Tibial nerve (tissue), 4 donors: ENCODE measurements around the gene NET1.

ENCODE experiments used
- CTCF ChIP-seq, 5 experiments: fragments of 200-600 bp in 3 of 5; fragments of 450-650 bp in 2 of 5; sonication (generic) in 3 of 5; IDR thresholded peaks; one replicate each; pipeline ENCODE4 v1.5.1; 2016 to 2019; ENCODE audit warnings: antibody characterized with exemption in 5 of 5, mild to moderate bottlenecking in 3 of 5, moderate library complexity in 2 of 5
- EP300 ChIP-seq, 2 donors: sonication (generic); formaldehyde crosslinking; IDR thresholded peaks; one replicate each; pipeline ENCODE4 v1.6.1; 2017; ENCODE audit warnings: antibody characterized with exemption in 2 of 2, mild to moderate bottlenecking in 1 of 2

GRCh38 chr10:5443429-5443828 is 31.1 kb downstream of the NET1 start:
- TF ChIP-seq CTCF (IDR thresholded peaks at IDR 0.05) (no peak), EP300 (IDR thresholded peaks at IDR 0.05) (no peak)
